GM15510 (cell line): ENCODE results near the gene MCRIP2.
A peak's percentile ranks its signal among the peaks of the same experiment; 100 is the strongest.

Experiments used
- POLR2A ChIP-seq: IDR thresholded peaks from 3 replicates; pipeline ENCODE4 v1.6.1; 2011; ENCODE audit warnings: borderline replicate concordance; ENCODE audit not compliant: insufficient read length; ENCODE audit errors: extremely low read depth

Gene MCRIP2

GRCh38 chr16:694863-695354 lies 53.3 kb downstream of the MCRIP2 start:
- TF ChIP-seq POLR2A = no peak

- peak; percentile 49 for TF ChIP-seq POLR2A
These were observed 53.9 kb downstream of the MCRIP2 start for GRCh38 chr16:695355-696089.
